BLaER1 treated with 17β-estradiol and CSF1 and Interleukin-3, amounts not matched to agents 10 nM and 100 nM (cell line): Measurements from ENCODE around the gene RABGAP1L.
"Not testable (repeated sequence)": the region's sequence is repeated elsewhere in the genome, so short reads cannot be mapped to it uniquely, and the experiment has no call there.

Source experiments
- H3K27ac ChIP-seq, 11 experiments: shearing (Covaris generic); formaldehyde crosslinking; 2 replicates each; pipeline ENCODE4 v1.8.1; 2022
- H3K27me3 ChIP-seq, 11 experiments: shearing (Covaris generic); formaldehyde crosslinking; 2 replicates each; pipeline ENCODE4 v1.8.1; 2022
- H3K36me3 ChIP-seq, 11 experiments: shearing (Covaris generic); formaldehyde crosslinking; 2 replicates each; pipeline ENCODE4 v1.8.1; 2022
- H3K4me1 ChIP-seq, 10 experiments: shearing (Covaris generic); formaldehyde crosslinking; 2 replicates each; pipeline ENCODE4 v1.8.1; 2022
- H3K4me2 ChIP-seq, 11 experiments: shearing (Covaris generic); formaldehyde crosslinking; 2 replicates each; pipeline ENCODE4 v1.8.1; 2022
- H3K4me3 ChIP-seq, 10 experiments: shearing (Covaris generic); formaldehyde crosslinking; 2 replicates each; pipeline ENCODE4 v1.8.1; 2022
- H3K9ac ChIP-seq, 11 experiments: shearing (Covaris generic); formaldehyde crosslinking; 2 replicates each; pipeline ENCODE4 v1.8.1; 2022
- H3K9me3 ChIP-seq, 11 experiments: shearing (Covaris generic); formaldehyde crosslinking; replicated peaks in 1 of 11; 2 replicates each; pipeline ENCODE4 v1.8.1; 2022
- H4K20me1 ChIP-seq, 11 experiments: shearing (Covaris generic); formaldehyde crosslinking; 2 replicates each; pipeline ENCODE4 v1.8.1; 2022
- Cebpa-rat ChIP-seq, 11 experiments: shearing (Covaris generic); IDR thresholded peaks; 2 replicates each; pipeline ENCODE4 v1.8.1; 2022

Gene RABGAP1L

DNA sequence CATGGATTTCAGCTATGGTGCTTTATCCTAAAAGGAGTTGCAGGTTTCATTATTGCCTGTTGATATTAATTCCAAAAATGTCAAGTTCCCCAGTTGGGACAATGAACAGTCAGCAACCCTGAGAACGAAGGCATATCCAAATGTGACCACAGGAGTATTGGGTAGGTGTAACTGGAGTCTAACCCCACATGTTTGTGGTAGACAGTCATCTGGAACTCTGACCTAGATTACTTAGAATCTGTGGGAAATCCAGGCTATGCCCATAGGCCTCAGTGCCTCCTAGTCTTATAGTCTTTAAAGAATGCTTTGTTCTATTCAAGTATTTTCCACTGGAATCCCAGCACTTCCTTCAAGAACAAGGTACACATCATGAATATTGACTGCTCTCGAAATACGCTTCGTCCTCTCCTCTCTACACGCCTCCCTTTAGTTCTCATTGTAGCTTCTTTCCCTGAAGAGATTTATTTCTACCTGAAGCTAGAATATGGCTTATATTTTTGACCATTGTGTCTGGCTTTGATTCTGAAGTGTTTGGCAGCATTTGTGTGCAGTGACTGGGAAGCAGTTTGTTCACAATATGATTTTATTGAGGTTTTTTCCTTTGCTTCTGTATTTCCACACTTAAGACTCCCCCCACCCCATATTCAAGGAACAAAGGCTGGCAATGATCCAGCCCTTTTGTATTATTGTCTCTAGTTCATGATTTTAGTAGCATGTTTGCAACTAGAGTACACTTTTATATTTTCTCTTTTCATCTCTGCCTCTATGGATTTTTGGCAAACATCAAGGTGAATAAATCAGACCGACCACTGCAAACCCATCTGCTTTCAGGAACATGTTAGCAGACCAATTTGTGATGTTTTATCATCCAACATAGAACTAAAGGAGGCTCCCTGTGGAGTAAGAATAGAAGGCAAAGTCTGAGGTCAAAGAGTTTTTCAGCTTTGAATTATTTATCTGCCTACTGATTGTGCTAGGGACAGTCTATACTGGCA is 467.0 kb downstream of the RABGAP1L start:
- H3K9ac ChIP-seq = no peak overlapping the region
- TF ChIP-seq Cebpa-rat (IDR thresholded peaks at IDR 0.05) = no peak
- no peak overlapping the region for H3K4me3 ChIP-seq
- no peaks in the 10 kb centered on the region for H3K9me3 ChIP-seq
- H3K36me3 ChIP-seq = no peaks in the 10 kb centered on the region
- no peaks in the 10 kb centered on the region for H3K27me3 ChIP-seq
- H3K4me2 ChIP-seq = no peak overlapping the region
- no peak overlapping the region for H3K27ac ChIP-seq
- no peaks in the 10 kb centered on the region for H3K4me1 ChIP-seq
- no peaks in the 10 kb centered on the region for H4K20me1 ChIP-seq

DNA sequence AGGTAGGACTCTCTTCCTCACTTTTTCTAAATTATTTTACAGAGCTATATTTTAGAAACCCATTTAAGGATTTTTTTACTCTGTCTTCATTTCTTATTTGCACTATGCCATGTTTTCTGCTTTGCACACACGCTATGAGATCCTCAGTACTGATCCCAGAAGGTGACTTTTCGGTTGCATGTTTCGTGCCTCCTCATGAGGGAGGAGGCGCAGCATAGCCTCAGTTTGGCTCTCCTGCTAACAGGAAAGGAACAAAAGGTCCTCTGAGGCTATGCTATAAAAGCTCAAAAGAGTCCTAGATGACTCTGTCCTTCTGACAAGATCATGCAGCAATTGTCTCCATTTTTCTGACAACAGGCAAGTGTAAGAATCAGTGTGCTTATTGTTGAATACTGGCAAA is 478.2 kb downstream of the RABGAP1L start:
- no peaks in the 10 kb centered on the region for H3K4me1 ChIP-seq
- peaks cover 0 to 13% (median 0%) of the 10 kb centered on the region in 11 experiments; a peak in 4 of 22 replicates for H3K36me3 ChIP-seq
- no peak overlapping the region for H3K27ac ChIP-seq
- H3K4me2 ChIP-seq = no peak overlapping the region
- H3K27me3 ChIP-seq = no peaks in the 10 kb centered on the region
- TF ChIP-seq Cebpa-rat (IDR thresholded peaks at IDR 0.05) = no peak
- H3K9me3 ChIP-seq = no peaks in the 10 kb centered on the region
- H4K20me1 ChIP-seq = no peaks in the 10 kb centered on the region
- H3K4me3 ChIP-seq = no peak overlapping the region
- no peak overlapping the region for H3K9ac ChIP-seq

DNA sequence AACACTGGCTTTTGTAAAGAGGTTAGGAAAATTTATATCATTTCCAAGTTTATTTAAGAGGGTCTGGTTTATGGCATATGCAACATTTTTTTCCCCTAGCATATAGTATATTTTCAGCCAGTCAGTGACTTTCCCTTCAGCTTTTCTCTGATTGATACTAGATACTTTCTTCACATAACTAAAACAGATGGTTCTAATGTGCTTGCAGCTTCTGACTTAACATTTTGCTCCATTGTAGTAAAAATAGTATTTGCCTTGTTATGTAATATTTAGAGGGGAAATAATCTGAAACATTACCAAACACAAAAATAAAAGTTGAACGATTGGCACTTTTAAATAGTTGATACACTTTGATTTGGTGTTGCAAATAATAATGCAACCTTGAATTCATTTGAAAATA is 480.1 kb downstream of the RABGAP1L start:
- Histone ChIP-seq H3K4me2 (no peak overlapping the region), H3K9me3 (no peaks in the 10 kb centered on the region), H3K36me3 (peaks cover 0 to 13% (median 0%) of the 10 kb centered on the region in 11 experiments; a peak in 4 of 22 replicates), H3K27ac (no peak overlapping the region), H3K9ac (no peak overlapping the region), H3K4me3 (no peak overlapping the region), H4K20me1 (no peaks in the 10 kb centered on the region), H3K27me3 (no peaks in the 10 kb centered on the region), H3K4me1 (no peaks in the 10 kb centered on the region)
- no peak for TF ChIP-seq Cebpa-rat (IDR thresholded peaks at IDR 0.05)

DNA sequence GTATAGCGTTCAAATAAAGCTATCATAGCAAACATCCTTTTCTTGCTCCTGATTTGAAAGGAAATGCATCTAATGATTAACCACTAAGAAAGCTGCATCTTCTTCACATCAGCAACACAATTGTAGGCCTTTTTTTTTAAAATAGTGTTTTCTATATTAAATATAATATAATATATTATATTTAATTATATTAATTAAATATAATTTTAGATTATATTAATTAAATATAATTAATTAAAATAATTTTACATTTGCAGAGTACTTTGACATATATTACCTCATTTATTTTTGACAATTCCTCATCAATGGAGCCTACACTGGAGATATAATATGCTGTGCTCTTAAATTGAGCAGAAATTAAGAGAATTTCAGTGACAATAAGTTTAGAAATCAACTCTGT is 481.5 kb downstream of the RABGAP1L start:
- TF ChIP-seq Cebpa-rat (IDR thresholded peaks at IDR 0.05) = no peak

DNA sequence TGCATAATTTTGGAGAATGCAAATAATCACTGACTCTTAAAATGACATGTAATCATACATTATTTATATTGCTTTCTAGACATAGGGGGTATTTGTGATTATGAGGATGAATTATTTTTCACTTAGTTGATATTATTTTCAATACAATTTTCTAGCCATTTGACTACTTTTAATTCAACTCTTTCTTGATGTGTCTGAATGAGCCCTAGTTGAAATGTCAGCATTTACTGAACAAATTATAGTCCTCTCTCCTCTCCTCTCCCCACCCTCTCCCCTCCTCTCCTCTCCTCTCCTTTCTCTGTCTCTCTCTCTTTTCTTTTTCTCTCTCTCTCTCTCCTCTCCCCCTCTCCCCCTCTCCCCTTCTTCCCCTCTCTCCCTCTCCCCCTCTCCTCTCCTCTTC is 483.1 kb downstream of the RABGAP1L start:
- Histone ChIP-seq H3K36me3 (peaks cover 0 to 9% (median 0%) of the 10 kb centered on the region in 11 experiments; a peak in 4 of 22 replicates), H3K4me1 (no peaks in the 10 kb centered on the region), H3K4me3 (no peak overlapping the region), H4K20me1 (no peaks in the 10 kb centered on the region), H3K4me2 (no peak overlapping the region), H3K9ac (no peak overlapping the region), H3K9me3 (peaks cover 0 to 3% (median 0%) of the 10 kb centered on the region in 11 experiments; a peak in 1 of 22 replicates), H3K27ac (no peak overlapping the region), H3K27me3 (no peaks in the 10 kb centered on the region)
- no peak for TF ChIP-seq Cebpa-rat (IDR thresholded peaks at IDR 0.05)

More for the DNA sequence above, 481.5 kb downstream of the RABGAP1L start:
- Histone ChIP-seq H3K9ac (no peak overlapping the region), H4K20me1 (no peaks in the 10 kb centered on the region), H3K9me3 (no peaks in the 10 kb centered on the region), H3K36me3 (peaks cover 0 to 13% (median 0%) of the 10 kb centered on the region in 11 experiments; a peak in 4 of 22 replicates), H3K4me3 (no peak overlapping the region), H3K27me3 (no peaks in the 10 kb centered on the region), H3K27ac (no peak overlapping the region), H3K4me2 (no peak overlapping the region), H3K4me1 (no peaks in the 10 kb centered on the region)

DNA sequence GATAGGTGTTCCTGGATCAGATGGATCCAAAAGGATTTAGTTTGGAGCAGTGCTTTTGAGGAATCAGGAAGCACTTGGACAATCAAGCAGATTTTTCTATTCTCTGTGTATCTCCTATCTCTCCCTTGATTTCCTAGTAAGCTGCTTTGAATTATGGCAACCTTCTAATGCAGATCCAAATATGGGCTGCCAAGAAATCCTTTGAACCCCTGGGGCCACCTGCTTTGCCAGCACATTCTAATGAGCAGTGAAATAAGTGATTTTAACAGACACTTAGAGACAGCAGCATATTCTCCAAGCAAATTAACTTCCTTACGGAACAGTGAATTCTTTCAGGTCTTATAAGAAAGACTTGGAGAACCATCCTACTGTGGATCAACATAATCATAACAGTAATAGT is 483.9 kb downstream of the RABGAP1L start:
- Histone ChIP-seq H3K4me2 (no peak overlapping the region), H3K9ac (no peak overlapping the region), H3K4me1 (no peaks in the 10 kb centered on the region), H3K36me3 (peaks cover 0 to under 1% (median 0%) of the 10 kb centered on the region in 11 experiments; a peak in 2 of 22 replicates), H3K4me3 (no peak overlapping the region), H3K27ac (no peak overlapping the region), H3K27me3 (no peaks in the 10 kb centered on the region), H4K20me1 (no peaks in the 10 kb centered on the region), H3K9me3 (peaks cover 0 to 3% (median 0%) of the 10 kb centered on the region in 11 experiments; a peak in 1 of 22 replicates)
- TF ChIP-seq Cebpa-rat (IDR thresholded peaks at IDR 0.05) = no peak

DNA sequence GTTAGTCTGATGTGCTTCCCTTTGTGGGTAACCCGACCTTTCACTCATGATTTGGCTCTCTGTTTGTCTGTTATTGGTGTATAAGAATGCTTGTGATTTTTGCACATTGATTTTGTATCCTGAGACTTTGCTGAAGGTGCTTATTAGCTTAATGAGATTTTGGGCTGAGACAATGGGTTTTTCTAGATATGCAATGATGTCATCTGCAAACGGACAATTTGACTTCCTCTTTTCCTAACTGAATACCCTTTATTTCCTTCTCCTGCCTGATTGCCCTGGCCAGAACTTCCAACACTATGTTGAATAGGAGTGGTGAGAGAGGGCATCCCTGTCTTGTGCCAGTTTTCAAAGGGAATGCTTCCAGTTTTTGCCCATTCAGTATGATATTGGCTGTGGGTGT is 490.3 kb downstream of the RABGAP1L start:
- not testable (repeated sequence) for H4K20me1 ChIP-seq, H3K27ac ChIP-seq, H3K4me1 ChIP-seq, H3K9ac ChIP-seq, H3K9me3 ChIP-seq, H3K4me3 ChIP-seq, H3K4me2 ChIP-seq, H3K36me3 ChIP-seq, H3K27me3 ChIP-seq

DNA sequence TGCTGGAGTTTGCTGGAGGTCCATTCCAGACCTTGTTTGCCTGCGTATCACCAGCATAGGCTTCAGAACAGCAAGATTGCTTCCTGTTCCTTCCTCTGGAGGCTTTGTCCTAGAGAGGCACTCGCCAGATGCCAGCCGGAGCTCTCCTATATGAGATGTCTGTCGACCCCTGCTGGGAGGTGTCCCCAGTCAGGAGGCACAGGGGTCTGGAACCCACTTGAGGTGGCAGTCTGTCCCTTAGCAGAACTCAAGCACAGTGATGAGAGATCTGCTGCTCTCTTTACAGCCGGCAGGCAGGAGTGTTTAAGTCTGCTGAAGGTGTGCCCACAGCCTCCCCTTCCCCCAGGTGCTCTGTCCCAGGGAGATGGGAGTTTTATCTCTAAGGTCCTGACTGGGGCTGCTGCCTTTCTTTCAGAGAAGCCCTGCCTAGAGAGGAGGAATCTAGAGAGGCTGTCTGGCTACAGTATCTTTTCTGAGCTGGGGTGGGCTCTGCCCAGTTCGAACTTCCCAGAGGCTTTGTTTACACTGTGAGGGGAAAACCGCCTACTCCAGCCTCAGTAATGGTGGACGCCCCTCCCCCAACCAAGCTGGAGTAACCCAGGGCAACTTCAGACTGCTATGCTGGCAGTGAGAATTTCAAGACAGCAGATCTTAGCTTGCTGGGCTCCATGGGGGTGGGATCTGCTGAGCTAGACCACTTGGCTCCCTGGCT is 493.4 kb downstream of the RABGAP1L start:
- H3K36me3 ChIP-seq = peaks cover 0 to 5% (median 0%) of the 10 kb centered on the region in 11 experiments; a peak in 1 of 22 replicates
- no peak for TF ChIP-seq Cebpa-rat (IDR thresholded peaks at IDR 0.05)
- no peaks in the 10 kb centered on the region for H3K4me1 ChIP-seq
- no peak overlapping the region for H3K4me2 ChIP-seq
- H3K27ac ChIP-seq = no peak overlapping the region
- no peak overlapping the region for H3K9ac ChIP-seq
- H3K27me3 ChIP-seq = no peaks in the 10 kb centered on the region
- peaks cover 0 to 9% (median 0%) of the 10 kb centered on the region in 11 experiments; a peak in 4 of 22 replicates for H3K9me3 ChIP-seq
- H3K4me3 ChIP-seq = no peak overlapping the region
- H4K20me1 ChIP-seq = no peaks in the 10 kb centered on the region

DNA sequence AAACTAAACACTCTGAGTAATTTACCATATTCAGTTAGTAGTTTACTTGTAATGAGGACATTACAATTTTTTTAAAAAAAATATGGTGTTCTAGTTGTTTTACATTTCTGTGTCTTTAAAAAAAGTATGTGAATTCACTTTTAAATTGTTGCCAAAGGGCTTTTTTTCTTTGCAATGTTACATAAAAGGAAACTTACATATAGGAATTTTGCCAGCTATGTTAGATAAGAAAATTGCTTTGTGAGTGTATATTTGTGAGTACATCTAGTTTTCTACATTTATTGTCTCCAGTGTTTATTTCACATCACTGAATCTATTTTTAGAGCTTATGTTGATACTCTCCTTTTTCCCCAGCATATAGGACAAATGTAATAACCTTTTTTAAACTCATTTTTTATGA is 495.2 kb downstream of the RABGAP1L start:
- TF ChIP-seq Cebpa-rat (IDR thresholded peaks at IDR 0.05) = no peak
- Histone ChIP-seq H4K20me1 (no peaks in the 10 kb centered on the region), H3K4me1 (no peaks in the 10 kb centered on the region), H3K9ac (no peak overlapping the region), H3K4me2 (no peak overlapping the region), H3K27ac (no peak overlapping the region), H3K36me3 (peaks cover 0 to 5% (median 0%) of the 10 kb centered on the region in 11 experiments; a peak in 1 of 22 replicates), H3K9me3 (peaks cover 0 to 11% (median 0%) of the 10 kb centered on the region in 11 experiments; a peak in 4 of 22 replicates), H3K4me3 (no peak overlapping the region), H3K27me3 (no peaks in the 10 kb centered on the region)
